K562 (cell line): ENCODE data around the gene SLC36A1.

Experiments
- HDAC6 ChIP-seq: IDR thresholded peaks from 2 replicates; pipeline ENCODE4 v1.6.1; 2012; ENCODE audit warnings: low read depth, mild to moderate bottlenecking, control low read depth, inconsistent platforms, low read length, moderate library complexity
- POLR2AphosphoS5 ChIP-seq: IDR thresholded peaks from 2 replicates; pipeline ENCODE4 v1.6.1; 2011; ENCODE audit warnings: mild to moderate bottlenecking, low read depth, low read length, moderate library complexity; ENCODE audit not compliant: control insufficient read depth, insufficient read depth

- TF ChIP-seq HDAC6 (no peak), POLR2AphosphoS5 (peak; percentile 21; the same call in 1 of the 2 replicates)
Measured at GRCh38 chr5:151447174-151448037, at the start of gene SLC36A1.
